HG02870 (cell line): Measurements from ENCODE around the gene CTLA4.

Experiments used
- ATAC-seq: cut with Tn5 transposase; IDR thresholded peaks from one replicate; pipeline ENCODE4 v1.9.1; 2021; ENCODE audit warnings: mild to moderate bottlenecking, moderate library complexity; ENCODE audit not compliant: unreplicated experiment

CTLA4 gene

GRCh38 chr2:203889944-203890343 lies 22.4 kb downstream of the CTLA4 start:
- no peak for ATAC-seq

GRCh38 chr2:203890733-203891132 lies 23.2 kb downstream of the CTLA4 start:
- no peak for ATAC-seq

GRCh38 chr2:203891474-203891873 lies 23.9 kb downstream of the CTLA4 start:
- no peak for ATAC-seq

GRCh38 chr2:203892207-203892606 lies 24.6 kb downstream of the CTLA4 start:
- no peak for ATAC-seq

- ATAC-seq: no peak
Observed at GRCh38 chr2:203893401-203893800, 25.8 kb downstream of the CTLA4 start.

GRCh38 chr2:203893840-203894239 lies 26.3 kb downstream of the CTLA4 start:
- no peak for ATAC-seq

GRCh38 chr2:203894262-203894661 lies 26.7 kb downstream of the CTLA4 start:
- no peak for ATAC-seq

- ATAC-seq: no peak
Observed at GRCh38 chr2:203897544-203897943, 30.0 kb downstream of the CTLA4 start.

GRCh38 chr2:203898657-203899056 lies 31.1 kb downstream of the CTLA4 start:
- no peak for ATAC-seq

GRCh38 chr2:203900253-203900652 lies 32.7 kb downstream of the CTLA4 start:
- no peak for ATAC-seq

- no peak for ATAC-seq
Observed at GRCh38 chr2:203904022-203904421, 36.5 kb downstream of the CTLA4 start.

GRCh38 chr2:203905656-203906055 lies 38.1 kb downstream of the CTLA4 start:
- no peak for ATAC-seq

- ATAC-seq: no peak
Observed at GRCh38 chr2:203908066-203908796, 40.7 kb downstream of the CTLA4 start.

GRCh38 chr2:203908797-203909185 lies 41.2 kb downstream of the CTLA4 start:
- no peak for ATAC-seq

GRCh38 chr2:203909261-203909967 lies 41.8 kb downstream of the CTLA4 start:
- ATAC-seq: no peak

- no peak for ATAC-seq
Observed at GRCh38 chr2:203909974-203910373, 42.4 kb downstream of the CTLA4 start.

- no peak for ATAC-seq
Observed at GRCh38 chr2:203913947-203914346, 46.4 kb downstream of the CTLA4 start.

GRCh38 chr2:203914546-203915182 lies 47.1 kb downstream of the CTLA4 start:
- no peak for ATAC-seq

- no peak for ATAC-seq
Observed at GRCh38 chr2:203915256-203915655, 47.7 kb downstream of the CTLA4 start.

GRCh38 chr2:203916756-203917155 lies 49.2 kb downstream of the CTLA4 start:
- no peak for ATAC-seq

GRCh38 chr2:203918264-203918663 lies 50.7 kb downstream of the CTLA4 start:
- no peak for ATAC-seq

- ATAC-seq: no peak
Observed at GRCh38 chr2:203918839-203919238, 51.3 kb downstream of the CTLA4 start.
